ENCODE measurements around the gene WDFY2.

WDFY2 gene

GRCh38 chr13:51673165-51673564, 88.9 kb downstream of the WDFY2 start:
- in situ Hi-C loops (cut with HindIII; ENCODE audit: low pct_ligation_motif_present, low sequenced_read_pairs), result no loop called here
- no peak overlapping the region for H3K27ac ChIP-seq
- no peaks in the 10 kb centered on the region for H3K36me3 ChIP-seq (replicated peaks)
- no peak for DNase-seq
- no peak for TF ChIP-seq CTCF (IDR thresholded peaks at IDR 0.05; ENCODE audit: low read depth, low read length, missing control alignments)
- no peaks in the 10 kb centered on the region for H3K27me3 ChIP-seq (replicated peaks)
- H3K4me3 ChIP-seq (ENCODE audit: low read depth, low read length), result no peak overlapping the region

- Histone ChIP-seq H3K27me3 (replicated peaks) (no peaks in the 10 kb centered on the region), H3K4me3 (ENCODE audit: low read depth, low read length) (no peak overlapping the region), H3K27ac (no peak overlapping the region), H3K36me3 (replicated peaks) (no peaks in the 10 kb centered on the region)
- DNase-seq, result no peak
- in situ Hi-C loops (cut with HindIII; ENCODE audit: low pct_ligation_motif_present, low sequenced_read_pairs), result no loop called here
- TF ChIP-seq CTCF (IDR thresholded peaks at IDR 0.05; ENCODE audit: low read depth, low read length, missing control alignments), result no peak
Observed at GRCh38 chr13:51674276-51674675, 90.0 kb downstream of the WDFY2 start.

- Histone ChIP-seq H3K36me3 (replicated peaks) (no peaks in the 10 kb centered on the region), H3K27me3 (replicated peaks) (no peaks in the 10 kb centered on the region), H3K27ac (no peak overlapping the region), H3K4me3 (ENCODE audit: low read depth, low read length) (no peak overlapping the region)
- DNase-seq, result no peak
- TF ChIP-seq CTCF (IDR thresholded peaks at IDR 0.05; ENCODE audit: low read depth, low read length, missing control alignments), result no peak
- in situ Hi-C loops (cut with HindIII; ENCODE audit: low pct_ligation_motif_present, low sequenced_read_pairs), result no loop called here
Observed at GRCh38 chr13:51675385-51675784, 91.1 kb downstream of the WDFY2 start.

GRCh38 chr13:51675877-51676276, 91.6 kb downstream of the WDFY2 start:
- in situ Hi-C loops (cut with HindIII; ENCODE audit: low pct_ligation_motif_present, low sequenced_read_pairs), result no loop called here
- Histone ChIP-seq H3K27ac (no peak overlapping the region), H3K27me3 (replicated peaks) (no peaks in the 10 kb centered on the region), H3K36me3 (replicated peaks) (no peaks in the 10 kb centered on the region), H3K4me3 (ENCODE audit: low read depth, low read length) (no peak overlapping the region)
- TF ChIP-seq CTCF (IDR thresholded peaks at IDR 0.05; ENCODE audit: low read depth, low read length, missing control alignments), result no peak
- DNase-seq, result no peak

GRCh38 chr13:51676739-51677138, 92.5 kb downstream of the WDFY2 start:
- no peaks in the 10 kb centered on the region for H3K27me3 ChIP-seq (replicated peaks)
- no peaks in the 10 kb centered on the region for H3K36me3 ChIP-seq (replicated peaks)
- no peak for DNase-seq
- TF ChIP-seq CTCF (IDR thresholded peaks at IDR 0.05; ENCODE audit: low read depth, low read length, missing control alignments), result no peak
- no peak overlapping the region for H3K4me3 ChIP-seq (ENCODE audit: low read depth, low read length)
- in situ Hi-C loops (cut with HindIII; ENCODE audit: low pct_ligation_motif_present, low sequenced_read_pairs), result no loop called here
- H3K27ac ChIP-seq, result no peak overlapping the region

GRCh38 chr13:51678420-51678819, 94.2 kb downstream of the WDFY2 start:
- TF ChIP-seq CTCF (IDR thresholded peaks at IDR 0.05; ENCODE audit: low read depth, low read length, missing control alignments), result no peak
- Histone ChIP-seq H3K27me3 (replicated peaks) (no peaks in the 10 kb centered on the region), H3K4me3 (ENCODE audit: low read depth, low read length) (no peak overlapping the region), H3K27ac (no peak overlapping the region), H3K36me3 (replicated peaks) (no peaks in the 10 kb centered on the region)
- DNase-seq, result no peak
- in situ Hi-C loops (cut with HindIII; ENCODE audit: low pct_ligation_motif_present, low sequenced_read_pairs), result no loop called here
